ENCODE measurements around the gene AGR2. TPM values are rescaled to one million over a fixed set of nuclear protein-coding genes. Genes with fewer than 3 reads are reported as not detected.

Gene AGR2
- polyA plus RNA-seq, 1 of the 3 experiments (the other 2 are of a cell fraction): not detected

DNA sequence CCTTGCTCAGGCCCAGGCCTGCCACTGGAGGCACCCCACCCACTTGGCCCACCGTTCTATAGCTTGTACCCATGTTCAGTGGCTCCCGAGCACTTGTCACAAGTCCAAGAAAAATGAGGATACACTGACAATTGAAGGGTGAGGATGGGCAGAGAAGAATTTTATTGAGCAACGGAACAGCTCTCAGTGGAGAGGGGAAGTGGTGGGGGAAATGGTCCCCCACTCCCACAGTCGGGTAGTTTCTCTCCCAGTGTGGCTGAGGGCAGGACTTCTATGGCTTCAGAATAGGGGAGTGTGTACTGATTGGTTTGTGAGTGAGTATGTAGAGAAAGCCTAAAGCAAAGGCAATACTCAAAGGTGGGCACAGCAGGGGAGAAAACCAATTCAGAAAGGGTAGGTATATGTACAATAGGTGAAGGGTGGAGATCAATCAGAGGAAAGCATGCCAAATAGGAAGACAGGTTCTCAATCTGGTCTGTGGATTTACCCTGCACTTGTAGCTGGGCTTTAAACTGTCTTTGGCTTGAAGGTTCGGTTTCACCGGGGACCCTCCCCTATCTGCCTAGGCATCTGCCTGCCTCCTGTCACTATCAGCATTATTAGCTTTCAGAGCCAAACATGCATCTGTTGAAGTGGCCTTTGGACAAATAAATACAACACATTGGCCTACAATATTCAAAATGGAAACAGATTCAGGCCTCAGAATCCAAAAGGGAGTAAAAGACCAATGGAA lies 60.1 kb downstream of the AGR2 start (continued):
- TF ChIP-seq, protein P1, sequence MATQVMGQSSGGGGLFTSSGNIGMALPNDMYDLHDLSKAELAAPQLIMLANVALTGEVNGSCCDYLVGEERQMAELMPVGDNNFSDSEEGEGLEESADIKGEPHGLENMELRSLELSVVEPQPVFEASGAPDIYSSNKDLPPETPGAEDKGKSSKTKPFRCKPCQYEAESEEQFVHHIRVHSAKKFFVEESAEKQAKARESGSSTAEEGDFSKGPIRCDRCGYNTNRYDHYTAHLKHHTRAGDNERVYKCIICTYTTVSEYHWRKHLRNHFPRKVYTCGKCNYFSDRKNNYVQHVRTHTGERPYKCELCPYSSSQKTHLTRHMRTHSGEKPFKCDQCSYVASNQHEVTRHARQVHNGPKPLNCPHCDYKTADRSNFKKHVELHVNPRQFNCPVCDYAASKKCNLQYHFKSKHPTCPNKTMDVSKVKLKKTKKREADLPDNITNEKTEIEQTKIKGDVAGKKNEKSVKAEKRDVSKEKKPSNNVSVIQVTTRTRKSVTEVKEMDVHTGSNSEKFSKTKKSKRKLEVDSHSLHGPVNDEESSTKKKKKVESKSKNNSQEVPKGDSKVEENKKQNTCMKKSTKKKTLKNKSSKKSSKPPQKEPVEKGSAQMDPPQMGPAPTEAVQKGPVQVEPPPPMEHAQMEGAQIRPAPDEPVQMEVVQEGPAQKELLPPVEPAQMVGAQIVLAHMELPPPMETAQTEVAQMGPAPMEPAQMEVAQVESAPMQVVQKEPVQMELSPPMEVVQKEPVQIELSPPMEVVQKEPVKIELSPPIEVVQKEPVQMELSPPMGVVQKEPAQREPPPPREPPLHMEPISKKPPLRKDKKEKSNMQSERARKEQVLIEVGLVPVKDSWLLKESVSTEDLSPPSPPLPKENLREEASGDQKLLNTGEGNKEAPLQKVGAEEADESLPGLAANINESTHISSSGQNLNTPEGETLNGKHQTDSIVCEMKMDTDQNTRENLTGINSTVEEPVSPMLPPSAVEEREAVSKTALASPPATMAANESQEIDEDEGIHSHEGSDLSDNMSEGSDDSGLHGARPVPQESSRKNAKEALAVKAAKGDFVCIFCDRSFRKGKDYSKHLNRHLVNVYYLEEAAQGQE (IDR thresholded peaks at IDR 0.05; ENCODE audit: low read depth, low read length): no peak
- TF ChIP-seq FOSL2 (IDR thresholded peaks at IDR 0.05; ENCODE audit: borderline replicate concordance, low read depth): no peak
- TF ChIP-seq, protein P2, sequence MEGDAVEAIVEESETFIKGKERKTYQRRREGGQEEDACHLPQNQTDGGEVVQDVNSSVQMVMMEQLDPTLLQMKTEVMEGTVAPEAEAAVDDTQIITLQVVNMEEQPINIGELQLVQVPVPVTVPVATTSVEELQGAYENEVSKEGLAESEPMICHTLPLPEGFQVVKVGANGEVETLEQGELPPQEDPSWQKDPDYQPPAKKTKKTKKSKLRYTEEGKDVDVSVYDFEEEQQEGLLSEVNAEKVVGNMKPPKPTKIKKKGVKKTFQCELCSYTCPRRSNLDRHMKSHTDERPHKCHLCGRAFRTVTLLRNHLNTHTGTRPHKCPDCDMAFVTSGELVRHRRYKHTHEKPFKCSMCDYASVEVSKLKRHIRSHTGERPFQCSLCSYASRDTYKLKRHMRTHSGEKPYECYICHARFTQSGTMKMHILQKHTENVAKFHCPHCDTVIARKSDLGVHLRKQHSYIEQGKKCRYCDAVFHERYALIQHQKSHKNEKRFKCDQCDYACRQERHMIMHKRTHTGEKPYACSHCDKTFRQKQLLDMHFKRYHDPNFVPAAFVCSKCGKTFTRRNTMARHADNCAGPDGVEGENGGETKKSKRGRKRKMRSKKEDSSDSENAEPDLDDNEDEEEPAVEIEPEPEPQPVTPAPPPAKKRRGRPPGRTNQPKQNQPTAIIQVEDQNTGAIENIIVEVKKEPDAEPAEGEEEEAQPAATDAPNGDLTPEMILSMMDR (IDR thresholded peaks at IDR 0.05): no peak

DNA sequence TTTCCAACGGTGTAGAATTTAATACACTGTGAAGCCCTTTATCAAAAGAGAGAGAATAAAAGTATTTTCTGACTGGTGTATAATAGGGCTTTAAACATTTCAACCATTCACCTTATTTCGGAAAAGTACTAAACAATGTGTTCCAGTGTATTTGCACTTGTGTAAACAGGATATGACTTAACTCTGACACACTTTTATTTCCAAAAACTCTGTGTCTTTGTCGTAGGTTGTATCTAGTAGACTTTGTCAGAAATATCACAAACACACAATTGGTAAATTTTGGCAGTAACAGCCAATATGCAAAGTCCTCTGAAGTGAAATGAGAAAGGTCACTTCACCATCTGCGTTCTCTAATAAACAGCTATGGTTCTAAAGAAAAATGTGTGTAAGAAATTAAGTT lies 61.6 kb downstream of the AGR2 start:
- H3K9ac ChIP-seq: no peak overlapping the region
- TF ChIP-seq MEF2A (IDR thresholded peaks at IDR 0.05; ENCODE audit: borderline replicate concordance, low read depth): no peak
- TF ChIP-seq SIN3A (IDR thresholded peaks at IDR 0.05; ENCODE audit: borderline replicate concordance, low read depth, low read length): no peak
- TF ChIP-seq TEAD4 (IDR thresholded peaks at IDR 0.05; ENCODE audit: borderline replicate concordance, insufficient read depth): no peak
- no peak for TF ChIP-seq POLR2AphosphoS5 (IDR thresholded peaks at IDR 0.05; ENCODE audit: low read depth, low read length)
- TF ChIP-seq ELF1 (IDR thresholded peaks at IDR 0.05): no peak
- TF ChIP-seq, protein P3, sequence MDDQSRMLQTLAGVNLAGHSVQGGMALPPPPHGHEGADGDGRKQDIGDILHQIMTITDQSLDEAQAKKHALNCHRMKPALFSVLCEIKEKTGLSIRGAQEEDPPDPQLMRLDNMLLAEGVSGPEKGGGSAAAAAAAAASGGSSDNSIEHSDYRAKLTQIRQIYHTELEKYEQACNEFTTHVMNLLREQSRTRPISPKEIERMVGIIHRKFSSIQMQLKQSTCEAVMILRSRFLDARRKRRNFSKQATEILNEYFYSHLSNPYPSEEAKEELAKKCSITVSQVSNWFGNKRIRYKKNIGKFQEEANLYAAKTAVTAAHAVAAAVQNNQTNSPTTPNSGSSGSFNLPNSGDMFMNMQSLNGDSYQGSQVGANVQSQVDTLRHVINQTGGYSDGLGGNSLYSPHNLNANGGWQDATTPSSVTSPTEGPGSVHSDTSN (IDR thresholded peaks at IDR 0.05): no peak
- TF ChIP-seq TCF12 (IDR thresholded peaks at IDR 0.05): no peak
- no peak for TF ChIP-seq TAF1 (IDR thresholded peaks at IDR 0.05; ENCODE audit: borderline replicate concordance, low read depth, low read length)
- no peak for TF ChIP-seq NRF1 (IDR thresholded peaks at IDR 0.05; ENCODE audit: low read depth, low read length)
- TF ChIP-seq, protein P4, sequence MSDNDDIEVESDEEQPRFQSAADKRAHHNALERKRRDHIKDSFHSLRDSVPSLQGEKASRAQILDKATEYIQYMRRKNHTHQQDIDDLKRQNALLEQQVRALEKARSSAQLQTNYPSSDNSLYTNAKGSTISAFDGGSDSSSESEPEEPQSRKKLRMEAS (IDR thresholded peaks at IDR 0.05; ENCODE audit: low read depth): no peak
- no peak for TF ChIP-seq GABPA (IDR thresholded peaks at IDR 0.05; ENCODE audit: low read depth)
- TF ChIP-seq, protein P5, sequence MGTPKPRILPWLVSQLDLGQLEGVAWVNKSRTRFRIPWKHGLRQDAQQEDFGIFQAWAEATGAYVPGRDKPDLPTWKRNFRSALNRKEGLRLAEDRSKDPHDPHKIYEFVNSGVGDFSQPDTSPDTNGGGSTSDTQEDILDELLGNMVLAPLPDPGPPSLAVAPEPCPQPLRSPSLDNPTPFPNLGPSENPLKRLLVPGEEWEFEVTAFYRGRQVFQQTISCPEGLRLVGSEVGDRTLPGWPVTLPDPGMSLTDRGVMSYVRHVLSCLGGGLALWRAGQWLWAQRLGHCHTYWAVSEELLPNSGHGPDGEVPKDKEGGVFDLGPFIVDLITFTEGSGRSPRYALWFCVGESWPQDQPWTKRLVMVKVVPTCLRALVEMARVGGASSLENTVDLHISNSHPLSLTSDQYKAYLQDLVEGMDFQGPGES (IDR thresholded peaks at IDR 0.05; ENCODE audit: low read depth, low read length): no peak
- TF ChIP-seq MXI1 (IDR thresholded peaks at IDR 0.05; ENCODE audit: low read depth, low read length): no peak
- ChIA-PET POLR2A (no interaction called here), CTCF (interaction anchor here (0.6 to 1.3 kb wide), 3 partner anchors 8 to 99 kb away, joined by 3 to 4 read pairs (median 3); no protein-coding TSS in a partner anchor)
- no peaks in the 10 kb centered on the region for H3K27me3 ChIP-seq (ENCODE audit: insufficient read depth)
- H3K9me3 ChIP-seq: no peaks in the 10 kb centered on the region
- peaks cover 7 to 11% of the 10 kb centered on the region in 2 experiments; a peak in 3 of 4 replicates for H3K4me1 ChIP-seq (ENCODE audit: control insufficient read depth in 1 of 2, insufficient read depth in 2 of 2, low read depth in 1 of 2, low read length in 1 of 2)
- H3F3A ChIP-seq (replicated peaks; ENCODE audit: insufficient read depth): peaks cover 5% of the 10 kb centered on the region
- no peaks in the 10 kb centered on the region for H4K20me1 ChIP-seq (ENCODE audit: insufficient read depth)
- H3K4me2 ChIP-seq: no peak overlapping the region
- H2AFZ ChIP-seq (ENCODE audit: low read depth): no peak overlapping the region
- WGBS (ENCODE audit: low lambda C conversion rate): 65% methylated on average over 4 of the region's 4 CpGs
- no peak overlapping the region for H3K4me3 ChIP-seq (ENCODE audit: low read depth in 2 of 2, low read length in 1 of 2)
- H3K79me2 ChIP-seq (ENCODE audit: insufficient read depth): no peaks in the 10 kb centered on the region
- no peak for DNase-seq
- H3K9me2 ChIP-seq: no peaks in the 10 kb centered on the region
- H3K27ac ChIP-seq (ENCODE audit: low read depth in 2 of 2, low read length in 1 of 2): no peak overlapping the region
- H3K36me3 ChIP-seq (replicated peaks in 1 of 2; ENCODE audit: control insufficient read depth in 1 of 2, insufficient read depth in 2 of 2, low read length in 1 of 2): no peaks in the 10 kb centered on the region
